ENCODE results near the gene RAD51D.
"Not testable (repeated sequence)": the region's sequence is repeated elsewhere in the genome, so short reads cannot be mapped to it uniquely, and the experiment has no call there.

The RAD51D gene

DNA sequence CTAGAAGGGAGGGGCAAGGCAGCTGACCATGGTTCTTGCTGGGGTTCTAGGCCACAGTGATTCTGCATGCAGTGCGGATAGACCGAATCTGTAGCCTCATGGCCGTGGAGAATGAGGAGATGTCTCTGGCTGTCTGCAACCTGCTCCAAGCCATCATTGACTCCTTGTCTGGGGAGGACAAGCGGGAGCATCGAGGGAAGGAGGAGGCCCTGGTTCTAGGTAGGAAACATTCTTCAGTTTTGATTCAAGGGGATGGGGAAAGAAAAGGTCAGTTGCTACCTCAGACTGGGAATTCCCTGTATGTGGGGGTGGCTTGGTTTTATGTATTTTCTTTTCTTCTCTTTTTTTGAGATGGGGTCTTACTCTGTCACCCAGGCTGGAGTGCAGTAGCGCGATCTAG is 35.6 kb upstream of the RAD51D start:
- Histone ChIP-seq H3K27me3 (ENCODE audit: control insufficient read depth in 2 of 2, insufficient read depth in 2 of 2, low read length in 2 of 2) (no peaks in the 10 kb centered on the region), H3K9me3 (ENCODE audit: control insufficient read depth in 2 of 2, low read length in 2 of 2) (no peaks in the 10 kb centered on the region), H3K4me3 (ENCODE audit: low read length in 2 of 2) (no peak overlapping the region), H3K9ac (ENCODE audit: low read depth in 1 of 2, low read length in 2 of 2) (no peak overlapping the region), H3K36me3 (ENCODE audit: control insufficient read depth in 2 of 2, insufficient read depth in 2 of 2, low read length in 2 of 2) (no peaks in the 10 kb centered on the region), H3K27ac (ENCODE audit: low read depth in 2 of 2, low read length in 2 of 2) (no peak overlapping the region), H3K4me1 (ENCODE audit: control insufficient read depth in 2 of 2, insufficient read depth in 2 of 2, low read length in 2 of 2) (no peaks in the 10 kb centered on the region)

DNA sequence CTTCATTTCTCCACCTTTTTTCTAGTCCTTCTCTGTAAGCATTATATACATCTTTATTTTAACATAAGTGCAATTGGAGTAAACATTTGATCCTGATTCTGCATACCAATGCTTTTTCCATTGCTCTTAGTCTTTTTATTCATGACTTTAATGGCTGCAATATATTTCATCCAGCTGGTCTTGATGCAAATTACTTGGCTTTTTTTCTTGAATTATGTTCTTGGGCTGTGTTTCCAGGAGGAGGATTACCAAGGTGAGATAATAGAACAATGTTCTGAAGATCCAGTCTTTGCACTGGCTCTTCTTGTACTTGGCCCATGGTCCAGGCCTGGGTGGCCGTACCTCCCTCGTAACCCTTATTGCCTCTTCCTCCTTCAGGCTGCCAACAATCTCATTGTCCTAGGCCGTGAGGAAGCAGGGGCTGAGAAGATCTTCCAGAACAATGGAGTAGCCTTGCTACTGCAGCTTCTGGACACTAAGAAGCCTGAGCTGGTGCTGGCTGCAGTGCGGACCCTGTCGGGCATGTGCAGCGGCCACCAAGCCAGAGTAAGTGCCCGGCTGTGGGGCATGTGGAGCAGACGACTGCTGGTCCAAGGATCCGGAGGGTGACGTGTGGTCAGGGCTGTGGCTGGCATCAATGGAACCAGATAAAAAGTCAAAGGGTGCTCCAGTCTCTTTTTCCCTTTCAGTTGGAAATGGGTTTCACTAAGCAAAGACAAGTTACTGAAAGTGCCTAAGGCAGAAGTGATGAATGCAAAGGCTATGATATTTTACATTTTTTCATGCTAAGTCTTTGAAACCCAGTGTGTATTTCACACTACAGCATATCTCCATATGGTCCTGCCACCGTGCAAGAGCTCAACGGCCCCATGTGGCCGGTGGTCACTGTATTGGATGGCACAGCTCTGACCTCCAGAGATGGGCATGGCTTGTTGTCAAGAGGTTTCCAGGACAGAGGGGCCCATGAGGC is 34.8 kb upstream of the RAD51D start:
- no peak overlapping the region for H3K27ac ChIP-seq (ENCODE audit: low read depth in 2 of 2, low read length in 2 of 2)
- no peaks in the 10 kb centered on the region for H3K9me3 ChIP-seq (ENCODE audit: control insufficient read depth in 2 of 2, low read length in 2 of 2)
- no peak overlapping the region for H3K9ac ChIP-seq (ENCODE audit: low read depth in 1 of 2, low read length in 2 of 2)
- no peak overlapping the region for H3K4me3 ChIP-seq (ENCODE audit: low read length in 2 of 2)
- H3K36me3 ChIP-seq (ENCODE audit: control insufficient read depth in 2 of 2, insufficient read depth in 2 of 2, low read length in 2 of 2) = no peaks in the 10 kb centered on the region
- H3K4me1 ChIP-seq (ENCODE audit: control insufficient read depth in 2 of 2, insufficient read depth in 2 of 2, low read length in 2 of 2) = no peaks in the 10 kb centered on the region
- H3K27me3 ChIP-seq (ENCODE audit: control insufficient read depth in 2 of 2, insufficient read depth in 2 of 2, low read length in 2 of 2) = no peaks in the 10 kb centered on the region

DNA sequence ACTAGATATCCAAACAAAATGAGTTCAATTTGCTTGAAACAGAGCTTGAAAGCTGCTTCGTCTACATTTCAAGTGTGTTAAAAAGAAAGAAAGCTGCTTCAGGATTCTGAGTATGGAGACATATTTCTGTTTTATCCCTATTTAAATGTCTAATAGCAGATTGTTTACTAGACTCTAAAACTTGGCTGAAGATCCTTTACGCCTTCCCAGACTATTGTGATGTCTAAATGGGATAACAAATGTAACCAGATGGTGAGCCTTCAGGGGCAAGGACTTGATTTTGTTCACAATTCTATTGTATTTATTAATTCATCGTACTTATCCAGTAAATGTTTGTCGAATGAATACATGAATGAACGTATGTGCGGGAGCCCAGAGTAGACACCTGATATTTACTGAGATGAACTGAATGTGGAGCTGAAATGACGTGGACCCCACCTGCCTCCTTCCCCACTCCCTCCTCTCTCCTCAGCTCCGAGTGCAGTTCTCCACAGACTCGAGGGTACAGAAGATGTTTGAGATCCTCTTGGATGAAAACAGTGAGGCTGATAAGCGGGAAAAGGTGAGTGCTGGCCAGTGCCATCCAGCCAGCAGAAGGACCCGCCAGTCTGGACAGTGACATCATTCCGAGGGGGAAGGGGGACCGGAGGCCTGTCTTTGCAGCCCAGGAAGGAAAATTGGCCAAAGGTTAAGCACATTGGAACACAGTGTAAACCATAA is 32.9 kb upstream of the RAD51D start:
- Histone ChIP-seq H3K27ac (ENCODE audit: low read depth in 2 of 2, low read length in 2 of 2) (no peak overlapping the region), H3K36me3 (ENCODE audit: control insufficient read depth in 2 of 2, insufficient read depth in 2 of 2, low read length in 2 of 2) (no peaks in the 10 kb centered on the region), H3K27me3 (ENCODE audit: control insufficient read depth in 2 of 2, insufficient read depth in 2 of 2, low read length in 2 of 2) (no peaks in the 10 kb centered on the region), H3K4me1 (ENCODE audit: control insufficient read depth in 2 of 2, insufficient read depth in 2 of 2, low read length in 2 of 2) (no peaks in the 10 kb centered on the region), H3K4me3 (ENCODE audit: low read length in 2 of 2) (no peak overlapping the region), H3K9ac (ENCODE audit: low read depth in 1 of 2, low read length in 2 of 2) (no peak overlapping the region), H3K9me3 (ENCODE audit: control insufficient read depth in 2 of 2, low read length in 2 of 2) (no peaks in the 10 kb centered on the region)

DNA sequence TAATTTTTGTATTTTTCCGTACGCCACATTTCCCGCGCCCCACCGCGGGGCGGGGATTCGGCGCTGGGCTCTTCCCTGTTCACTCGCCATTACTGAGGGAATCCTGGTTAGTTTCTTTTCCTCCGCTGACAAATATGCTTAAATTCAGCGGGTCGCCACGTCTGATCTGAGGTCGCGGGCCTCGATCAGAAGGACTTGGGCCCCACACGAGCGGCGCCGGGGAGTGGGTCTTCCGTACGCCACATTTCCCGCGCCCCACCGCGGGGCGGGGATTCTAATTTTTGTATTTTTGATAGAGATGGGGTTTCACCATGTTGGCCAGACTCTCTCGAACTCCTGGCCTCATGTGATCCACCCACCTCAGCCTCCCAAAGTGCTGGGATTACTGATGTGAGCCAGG is 31.4 kb upstream of the RAD51D start:
- H3K4me1 ChIP-seq (ENCODE audit: control insufficient read depth in 2 of 2, insufficient read depth in 2 of 2, low read length in 2 of 2); H3K36me3 ChIP-seq (ENCODE audit: control insufficient read depth in 2 of 2, insufficient read depth in 2 of 2, low read length in 2 of 2); H3K9me3 ChIP-seq (ENCODE audit: control insufficient read depth in 2 of 2, low read length in 2 of 2); H3K4me3 ChIP-seq (ENCODE audit: low read length in 2 of 2); H3K9ac ChIP-seq (ENCODE audit: low read depth in 1 of 2, low read length in 2 of 2); H3K27me3 ChIP-seq (ENCODE audit: control insufficient read depth in 2 of 2, insufficient read depth in 2 of 2, low read length in 2 of 2); H3K27ac ChIP-seq (ENCODE audit: low read depth in 2 of 2, low read length in 2 of 2): not testable (repeated sequence)

DNA sequence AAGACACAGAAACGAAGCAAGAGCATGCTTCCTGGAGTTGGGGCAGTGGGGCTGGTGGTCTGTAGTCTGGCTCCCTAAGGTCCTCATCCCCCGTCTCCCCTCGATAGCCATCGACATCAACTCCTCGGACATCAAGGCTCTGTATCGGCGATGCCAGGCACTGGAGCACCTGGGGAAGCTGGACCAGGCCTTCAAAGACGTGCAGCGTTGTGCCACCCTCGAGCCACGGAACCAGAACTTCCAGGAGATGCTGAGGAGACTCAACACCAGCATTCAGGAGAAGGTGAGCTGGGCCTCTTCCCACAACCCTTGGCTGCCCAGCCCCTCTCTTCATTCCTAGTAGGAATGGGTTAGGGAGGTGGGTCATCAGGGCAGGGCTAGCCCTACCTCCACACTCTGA is 30.3 kb upstream of the RAD51D start:
- H3K4me1 ChIP-seq (ENCODE audit: control insufficient read depth in 2 of 2, insufficient read depth in 2 of 2, low read length in 2 of 2) = no peaks in the 10 kb centered on the region
- H3K9ac ChIP-seq (ENCODE audit: low read depth in 1 of 2, low read length in 2 of 2) = no peak overlapping the region
- H3K9me3 ChIP-seq (ENCODE audit: control insufficient read depth in 2 of 2, low read length in 2 of 2) = no peaks in the 10 kb centered on the region
- H3K36me3 ChIP-seq (ENCODE audit: control insufficient read depth in 2 of 2, insufficient read depth in 2 of 2, low read length in 2 of 2) = no peaks in the 10 kb centered on the region
- H3K4me3 ChIP-seq (ENCODE audit: low read length in 2 of 2) = no peak overlapping the region
- no peaks in the 10 kb centered on the region for H3K27me3 ChIP-seq (ENCODE audit: control insufficient read depth in 2 of 2, insufficient read depth in 2 of 2, low read length in 2 of 2)
- no peak overlapping the region for H3K27ac ChIP-seq (ENCODE audit: low read depth in 2 of 2, low read length in 2 of 2)

DNA sequence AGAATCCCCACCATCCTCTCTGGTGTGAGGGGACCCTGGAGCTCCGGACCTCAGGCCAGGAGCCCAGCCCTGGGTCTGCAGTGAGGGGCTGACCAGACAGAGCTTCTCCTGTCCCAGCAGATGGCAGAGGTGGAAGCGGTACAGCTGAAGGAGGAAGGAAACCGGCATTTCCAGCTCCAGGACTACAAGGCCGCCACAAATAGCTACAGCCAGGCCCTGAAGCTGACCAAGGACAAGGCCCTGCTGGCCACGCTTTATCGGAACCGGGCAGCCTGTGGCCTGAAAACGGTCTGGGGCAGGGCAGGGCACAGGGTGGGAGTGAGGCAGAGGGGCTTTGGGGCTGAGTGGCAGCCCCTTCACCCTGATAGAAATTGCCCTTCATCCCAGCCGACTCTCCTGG is 28.5 kb upstream of the RAD51D start:
- no peaks in the 10 kb centered on the region for H3K9me3 ChIP-seq (ENCODE audit: control insufficient read depth in 2 of 2, low read length in 2 of 2)
- no peaks in the 10 kb centered on the region for H3K4me1 ChIP-seq (ENCODE audit: control insufficient read depth in 2 of 2, insufficient read depth in 2 of 2, low read length in 2 of 2)
- H3K27ac ChIP-seq (ENCODE audit: low read depth in 2 of 2, low read length in 2 of 2) = no peak overlapping the region
- no peak overlapping the region for H3K4me3 ChIP-seq (ENCODE audit: low read length in 2 of 2)
- no peak overlapping the region for H3K9ac ChIP-seq (ENCODE audit: low read depth in 1 of 2, low read length in 2 of 2)
- no peaks in the 10 kb centered on the region for H3K27me3 ChIP-seq (ENCODE audit: control insufficient read depth in 2 of 2, insufficient read depth in 2 of 2, low read length in 2 of 2)
- H3K36me3 ChIP-seq (ENCODE audit: control insufficient read depth in 2 of 2, insufficient read depth in 2 of 2, low read length in 2 of 2) = no peaks in the 10 kb centered on the region

DNA sequence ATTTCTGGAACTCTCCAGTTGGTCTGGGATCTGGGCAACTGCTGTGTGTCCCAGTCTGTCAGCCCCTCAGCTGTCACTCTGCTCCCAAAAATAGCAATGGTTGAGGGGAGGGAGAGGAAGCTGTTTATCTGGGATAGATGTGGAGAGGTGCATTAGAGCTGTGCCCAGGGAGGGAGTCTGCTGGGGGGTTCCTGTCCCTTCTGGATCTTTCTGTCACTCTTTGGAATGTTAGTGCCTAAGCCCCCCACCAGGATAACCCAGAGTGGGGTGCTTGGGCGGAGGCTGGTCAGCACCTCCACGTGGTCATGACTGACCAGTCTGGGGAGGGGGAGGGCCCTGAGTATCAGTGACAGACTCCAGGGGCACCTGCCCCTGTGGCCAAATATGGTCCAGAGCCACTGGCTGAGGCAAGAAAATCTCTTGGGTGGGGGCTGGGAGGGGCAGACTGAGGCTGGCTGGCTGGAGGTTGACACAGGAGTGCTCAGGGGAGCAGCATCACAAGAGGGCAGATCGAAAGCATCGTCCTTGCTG is 27.8 kb upstream of the RAD51D start, which contains the start of gene UNC45B:
TSS of gene UNC45B (plus strand) at position 443 of the 531 bp plus-strand sequence. CDS start 447 bp downstream, outside the sequence.
- no peaks in the 10 kb centered on the region for H3K27me3 ChIP-seq (ENCODE audit: control insufficient read depth in 2 of 2, insufficient read depth in 2 of 2, low read length in 2 of 2)
- H3K9me3 ChIP-seq (ENCODE audit: control insufficient read depth in 2 of 2, low read length in 2 of 2) = no peaks in the 10 kb centered on the region
- H3K9ac ChIP-seq (ENCODE audit: low read depth in 1 of 2, low read length in 2 of 2) = no peak within 1 kb of the TSS
- no peak within 1 kb of the TSS for H3K4me3 ChIP-seq (ENCODE audit: low read length in 2 of 2)
- no peaks in the 10 kb centered on the region for H3K36me3 ChIP-seq (ENCODE audit: control insufficient read depth in 2 of 2, insufficient read depth in 2 of 2, low read length in 2 of 2)
- no peak within 1 kb of the TSS for H3K27ac ChIP-seq (ENCODE audit: low read depth in 2 of 2, low read length in 2 of 2)
- H3K4me1 ChIP-seq (ENCODE audit: control insufficient read depth in 2 of 2, insufficient read depth in 2 of 2, low read length in 2 of 2) = no peaks in the 10 kb centered on the region

DNA sequence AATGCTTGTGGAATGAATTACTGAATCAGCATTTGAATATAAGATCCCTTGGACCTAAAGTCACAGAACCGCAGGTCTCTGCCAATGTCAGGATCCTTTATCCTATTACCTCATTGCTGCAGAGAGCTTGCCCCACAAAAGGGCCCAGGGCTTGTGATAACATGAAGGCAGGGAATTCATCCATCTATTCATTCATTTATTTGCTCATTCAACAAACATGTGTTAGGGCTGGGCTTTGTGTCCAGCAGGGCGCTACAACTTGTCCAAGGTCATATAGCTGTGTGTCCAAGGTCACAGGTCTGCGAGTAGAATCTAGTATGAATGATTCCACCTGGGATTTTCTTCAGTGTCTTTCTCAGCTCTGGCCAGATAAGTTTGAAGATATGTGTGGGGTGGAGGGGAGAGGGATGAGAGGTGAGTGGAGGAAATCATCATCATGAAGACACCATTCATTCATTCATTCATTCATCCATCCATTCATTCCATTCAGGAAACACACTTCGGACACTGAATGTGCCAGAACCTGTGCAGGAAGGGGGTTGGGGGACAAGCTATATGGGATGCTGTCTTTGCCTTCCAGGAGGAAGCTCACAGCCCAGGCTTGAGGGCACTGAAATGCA is 26.7 kb upstream of the RAD51D start:
- Histone ChIP-seq H3K27me3 (ENCODE audit: control insufficient read depth in 2 of 2, insufficient read depth in 2 of 2, low read length in 2 of 2) (no peaks in the 10 kb centered on the region), H3K9me3 (ENCODE audit: control insufficient read depth in 2 of 2, low read length in 2 of 2) (no peaks in the 10 kb centered on the region), H3K9ac (ENCODE audit: low read depth in 1 of 2, low read length in 2 of 2) (no peak overlapping the region), H3K27ac (ENCODE audit: low read depth in 2 of 2, low read length in 2 of 2) (no peak overlapping the region), H3K36me3 (ENCODE audit: control insufficient read depth in 2 of 2, insufficient read depth in 2 of 2, low read length in 2 of 2) (no peaks in the 10 kb centered on the region), H3K4me3 (ENCODE audit: low read length in 2 of 2) (no peak overlapping the region), H3K4me1 (ENCODE audit: control insufficient read depth in 2 of 2, insufficient read depth in 2 of 2, low read length in 2 of 2) (peaks cover 3% of the 10 kb centered on the region in 2 donors)

DNA sequence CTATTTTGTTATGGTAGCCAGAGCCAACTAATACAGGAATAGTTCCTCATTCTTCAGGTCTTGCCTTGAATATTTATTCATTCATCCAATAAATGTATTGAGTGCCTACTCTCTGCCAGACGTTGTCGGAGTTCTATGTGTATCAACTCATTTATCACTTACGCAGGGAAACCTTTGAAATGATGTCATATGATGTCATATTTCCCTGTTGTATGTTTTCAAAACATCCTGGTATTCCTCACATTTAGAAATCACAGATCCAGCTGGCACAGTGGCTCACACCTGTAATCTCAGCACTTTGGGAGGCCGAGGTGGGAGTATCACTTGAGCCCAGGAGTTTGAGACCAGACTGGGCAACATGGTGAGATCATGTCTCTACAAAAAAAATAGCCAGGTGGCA is 25.2 kb upstream of the RAD51D start:
- H3K27me3 ChIP-seq (ENCODE audit: control insufficient read depth in 2 of 2, insufficient read depth in 2 of 2, low read length in 2 of 2) = no peaks in the 10 kb centered on the region
- no peak overlapping the region for H3K4me3 ChIP-seq (ENCODE audit: low read length in 2 of 2)
- no peak overlapping the region for H3K27ac ChIP-seq (ENCODE audit: low read depth in 2 of 2, low read length in 2 of 2)
- no peaks in the 10 kb centered on the region for H3K9me3 ChIP-seq (ENCODE audit: control insufficient read depth in 2 of 2, low read length in 2 of 2)
- no peaks in the 10 kb centered on the region for H3K36me3 ChIP-seq (ENCODE audit: control insufficient read depth in 2 of 2, insufficient read depth in 2 of 2, low read length in 2 of 2)
- H3K9ac ChIP-seq (ENCODE audit: low read depth in 1 of 2, low read length in 2 of 2) = no peak overlapping the region
- H3K4me1 ChIP-seq (ENCODE audit: control insufficient read depth in 2 of 2, insufficient read depth in 2 of 2, low read length in 2 of 2) = peaks cover 3% of the 10 kb centered on the region in 2 donors

DNA sequence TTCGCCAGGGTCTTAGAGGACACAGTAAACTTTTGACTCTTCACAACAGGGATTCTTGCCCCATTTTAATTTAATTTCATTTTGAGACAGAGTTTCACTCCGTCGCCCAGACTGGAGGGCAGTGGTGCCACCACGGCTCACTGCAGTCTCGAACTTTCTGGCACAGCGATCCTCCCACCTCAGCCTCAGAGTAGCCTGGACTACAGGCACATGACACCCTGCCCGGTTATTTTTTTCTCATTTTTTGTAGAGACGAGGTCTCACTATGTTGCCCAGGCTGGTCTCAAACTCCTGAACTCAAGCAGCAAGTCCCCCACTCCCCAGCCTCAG is 22.8 kb upstream of the RAD51D start:
- no peak overlapping the region for H3K27ac ChIP-seq (ENCODE audit: low read depth in 2 of 2, low read length in 2 of 2)
- H3K36me3 ChIP-seq (ENCODE audit: control insufficient read depth in 2 of 2, insufficient read depth in 2 of 2, low read length in 2 of 2) = peaks cover 3 to 7% of the 10 kb centered on the region in 2 donors
- H3K4me3 ChIP-seq (ENCODE audit: low read length in 2 of 2) = peak overlapping the region; percentile 77 to 93
- peaks cover 3% of the 10 kb centered on the region in 2 donors for H3K4me1 ChIP-seq (ENCODE audit: control insufficient read depth in 2 of 2, insufficient read depth in 2 of 2, low read length in 2 of 2)
- H3K27me3 ChIP-seq (ENCODE audit: control insufficient read depth in 2 of 2, insufficient read depth in 2 of 2, low read length in 2 of 2) = no peaks in the 10 kb centered on the region
- H3K9me3 ChIP-seq (ENCODE audit: control insufficient read depth in 2 of 2, low read length in 2 of 2) = no peaks in the 10 kb centered on the region
- no peak overlapping the region for H3K9ac ChIP-seq (ENCODE audit: low read depth in 1 of 2, low read length in 2 of 2)

Data from mucosa of rectum (tissue), 2 donors.